ENCODE results near the gene ZCCHC8. TPM values are rescaled to one million over a fixed set of nuclear protein-coding genes. Genes with fewer than 3 reads are reported as not detected.

The ZCCHC8 gene
- total and polyA plus RNA-seq, 2 of the 8 experiments (the other 6 are each of a cell fraction or from before 2014, with no cell fraction given): 13.8 to 28.9 TPM

- TF ChIP-seq RBBP5 (IDR thresholded peaks at IDR 0.05; ENCODE audit: borderline replicate concordance, low read depth, low read length) (no peak), RXRA (IDR thresholded peaks at IDR 0.05; ENCODE audit: insufficient read depth, low read depth, low read length) (no peak), SUZ12 (IDR thresholded peaks at IDR 0.05; ENCODE audit: low read length) (no peak), PHF8 (conservative IDR thresholded peaks at IDR 0.05; ENCODE audit: low read depth, low read length) (no peak), POLR2A (IDR thresholded peaks at IDR 0.05; ENCODE audit: control extremely low read depth in 1 of 2, low read depth in 2 of 2, low read length in 2 of 2) (no peak), TCF12 (IDR thresholded peaks at IDR 0.05; ENCODE audit: low read depth, low read length) (no peak), RAD21 (IDR thresholded peaks at IDR 0.05 in 1 of 2, conservative IDR thresholded peaks at IDR 0.05 in 1 of 2; ENCODE audit: low read depth in 2 of 2, low read length in 2 of 2) (no peak)
- TF ChIP-seq, protein P1, sequence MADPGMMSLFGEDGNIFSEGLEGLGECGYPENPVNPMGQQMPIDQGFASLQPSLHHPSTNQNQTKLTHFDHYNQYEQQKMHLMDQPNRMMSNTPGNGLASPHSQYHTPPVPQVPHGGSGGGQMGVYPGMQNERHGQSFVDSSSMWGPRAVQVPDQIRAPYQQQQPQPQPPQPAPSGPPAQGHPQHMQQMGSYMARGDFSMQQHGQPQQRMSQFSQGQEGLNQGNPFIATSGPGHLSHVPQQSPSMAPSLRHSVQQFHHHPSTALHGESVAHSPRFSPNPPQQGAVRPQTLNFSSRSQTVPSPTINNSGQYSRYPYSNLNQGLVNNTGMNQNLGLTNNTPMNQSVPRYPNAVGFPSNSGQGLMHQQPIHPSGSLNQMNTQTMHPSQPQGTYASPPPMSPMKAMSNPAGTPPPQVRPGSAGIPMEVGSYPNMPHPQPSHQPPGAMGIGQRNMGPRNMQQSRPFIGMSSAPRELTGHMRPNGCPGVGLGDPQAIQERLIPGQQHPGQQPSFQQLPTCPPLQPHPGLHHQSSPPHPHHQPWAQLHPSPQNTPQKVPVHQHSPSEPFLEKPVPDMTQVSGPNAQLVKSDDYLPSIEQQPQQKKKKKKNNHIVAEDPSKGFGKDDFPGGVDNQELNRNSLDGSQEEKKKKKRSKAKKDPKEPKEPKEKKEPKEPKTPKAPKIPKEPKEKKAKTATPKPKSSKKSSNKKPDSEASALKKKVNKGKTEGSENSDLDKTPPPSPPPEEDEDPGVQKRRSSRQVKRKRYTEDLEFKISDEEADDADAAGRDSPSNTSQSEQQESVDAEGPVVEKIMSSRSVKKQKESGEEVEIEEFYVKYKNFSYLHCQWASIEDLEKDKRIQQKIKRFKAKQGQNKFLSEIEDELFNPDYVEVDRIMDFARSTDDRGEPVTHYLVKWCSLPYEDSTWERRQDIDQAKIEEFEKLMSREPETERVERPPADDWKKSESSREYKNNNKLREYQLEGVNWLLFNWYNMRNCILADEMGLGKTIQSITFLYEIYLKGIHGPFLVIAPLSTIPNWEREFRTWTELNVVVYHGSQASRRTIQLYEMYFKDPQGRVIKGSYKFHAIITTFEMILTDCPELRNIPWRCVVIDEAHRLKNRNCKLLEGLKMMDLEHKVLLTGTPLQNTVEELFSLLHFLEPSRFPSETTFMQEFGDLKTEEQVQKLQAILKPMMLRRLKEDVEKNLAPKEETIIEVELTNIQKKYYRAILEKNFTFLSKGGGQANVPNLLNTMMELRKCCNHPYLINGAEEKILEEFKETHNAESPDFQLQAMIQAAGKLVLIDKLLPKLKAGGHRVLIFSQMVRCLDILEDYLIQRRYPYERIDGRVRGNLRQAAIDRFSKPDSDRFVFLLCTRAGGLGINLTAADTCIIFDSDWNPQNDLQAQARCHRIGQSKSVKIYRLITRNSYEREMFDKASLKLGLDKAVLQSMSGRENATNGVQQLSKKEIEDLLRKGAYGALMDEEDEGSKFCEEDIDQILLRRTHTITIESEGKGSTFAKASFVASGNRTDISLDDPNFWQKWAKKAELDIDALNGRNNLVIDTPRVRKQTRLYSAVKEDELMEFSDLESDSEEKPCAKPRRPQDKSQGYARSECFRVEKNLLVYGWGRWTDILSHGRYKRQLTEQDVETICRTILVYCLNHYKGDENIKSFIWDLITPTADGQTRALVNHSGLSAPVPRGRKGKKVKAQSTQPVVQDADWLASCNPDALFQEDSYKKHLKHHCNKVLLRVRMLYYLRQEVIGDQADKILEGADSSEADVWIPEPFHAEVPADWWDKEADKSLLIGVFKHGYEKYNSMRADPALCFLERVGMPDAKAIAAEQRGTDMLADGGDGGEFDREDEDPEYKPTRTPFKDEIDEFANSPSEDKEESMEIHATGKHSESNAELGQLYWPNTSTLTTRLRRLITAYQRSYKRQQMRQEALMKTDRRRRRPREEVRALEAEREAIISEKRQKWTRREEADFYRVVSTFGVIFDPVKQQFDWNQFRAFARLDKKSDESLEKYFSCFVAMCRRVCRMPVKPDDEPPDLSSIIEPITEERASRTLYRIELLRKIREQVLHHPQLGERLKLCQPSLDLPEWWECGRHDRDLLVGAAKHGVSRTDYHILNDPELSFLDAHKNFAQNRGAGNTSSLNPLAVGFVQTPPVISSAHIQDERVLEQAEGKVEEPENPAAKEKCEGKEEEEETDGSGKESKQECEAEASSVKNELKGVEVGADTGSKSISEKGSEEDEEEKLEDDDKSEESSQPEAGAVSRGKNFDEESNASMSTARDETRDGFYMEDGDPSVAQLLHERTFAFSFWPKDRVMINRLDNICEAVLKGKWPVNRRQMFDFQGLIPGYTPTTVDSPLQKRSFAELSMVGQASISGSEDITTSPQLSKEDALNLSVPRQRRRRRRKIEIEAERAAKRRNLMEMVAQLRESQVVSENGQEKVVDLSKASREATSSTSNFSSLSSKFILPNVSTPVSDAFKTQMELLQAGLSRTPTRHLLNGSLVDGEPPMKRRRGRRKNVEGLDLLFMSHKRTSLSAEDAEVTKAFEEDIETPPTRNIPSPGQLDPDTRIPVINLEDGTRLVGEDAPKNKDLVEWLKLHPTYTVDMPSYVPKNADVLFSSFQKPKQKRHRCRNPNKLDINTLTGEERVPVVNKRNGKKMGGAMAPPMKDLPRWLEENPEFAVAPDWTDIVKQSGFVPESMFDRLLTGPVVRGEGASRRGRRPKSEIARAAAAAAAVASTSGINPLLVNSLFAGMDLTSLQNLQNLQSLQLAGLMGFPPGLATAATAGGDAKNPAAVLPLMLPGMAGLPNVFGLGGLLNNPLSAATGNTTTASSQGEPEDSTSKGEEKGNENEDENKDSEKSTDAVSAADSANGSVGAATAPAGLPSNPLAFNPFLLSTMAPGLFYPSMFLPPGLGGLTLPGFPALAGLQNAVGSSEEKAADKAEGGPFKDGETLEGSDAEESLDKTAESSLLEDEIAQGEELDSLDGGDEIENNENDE (IDR thresholded peaks at IDR 0.05; ENCODE audit: insufficient replicate concordance, low read length): no peak
- TF ChIP-seq, protein P2, sequence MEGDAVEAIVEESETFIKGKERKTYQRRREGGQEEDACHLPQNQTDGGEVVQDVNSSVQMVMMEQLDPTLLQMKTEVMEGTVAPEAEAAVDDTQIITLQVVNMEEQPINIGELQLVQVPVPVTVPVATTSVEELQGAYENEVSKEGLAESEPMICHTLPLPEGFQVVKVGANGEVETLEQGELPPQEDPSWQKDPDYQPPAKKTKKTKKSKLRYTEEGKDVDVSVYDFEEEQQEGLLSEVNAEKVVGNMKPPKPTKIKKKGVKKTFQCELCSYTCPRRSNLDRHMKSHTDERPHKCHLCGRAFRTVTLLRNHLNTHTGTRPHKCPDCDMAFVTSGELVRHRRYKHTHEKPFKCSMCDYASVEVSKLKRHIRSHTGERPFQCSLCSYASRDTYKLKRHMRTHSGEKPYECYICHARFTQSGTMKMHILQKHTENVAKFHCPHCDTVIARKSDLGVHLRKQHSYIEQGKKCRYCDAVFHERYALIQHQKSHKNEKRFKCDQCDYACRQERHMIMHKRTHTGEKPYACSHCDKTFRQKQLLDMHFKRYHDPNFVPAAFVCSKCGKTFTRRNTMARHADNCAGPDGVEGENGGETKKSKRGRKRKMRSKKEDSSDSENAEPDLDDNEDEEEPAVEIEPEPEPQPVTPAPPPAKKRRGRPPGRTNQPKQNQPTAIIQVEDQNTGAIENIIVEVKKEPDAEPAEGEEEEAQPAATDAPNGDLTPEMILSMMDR (IDR thresholded peaks at IDR 0.05; ENCODE audit: control extremely low read depth in 1 of 3, insufficient read depth in 1 of 3, low read depth in 1 of 3, low read length in 3 of 3): no peak
Observed at GRCh38 chr12:122528582-122528981, 27.9 kb upstream of the ZCCHC8 start (continued).

Data from H1 (cell line).